ENCODE measurements around the gene TOLLIP.

TOLLIP gene

DNA sequence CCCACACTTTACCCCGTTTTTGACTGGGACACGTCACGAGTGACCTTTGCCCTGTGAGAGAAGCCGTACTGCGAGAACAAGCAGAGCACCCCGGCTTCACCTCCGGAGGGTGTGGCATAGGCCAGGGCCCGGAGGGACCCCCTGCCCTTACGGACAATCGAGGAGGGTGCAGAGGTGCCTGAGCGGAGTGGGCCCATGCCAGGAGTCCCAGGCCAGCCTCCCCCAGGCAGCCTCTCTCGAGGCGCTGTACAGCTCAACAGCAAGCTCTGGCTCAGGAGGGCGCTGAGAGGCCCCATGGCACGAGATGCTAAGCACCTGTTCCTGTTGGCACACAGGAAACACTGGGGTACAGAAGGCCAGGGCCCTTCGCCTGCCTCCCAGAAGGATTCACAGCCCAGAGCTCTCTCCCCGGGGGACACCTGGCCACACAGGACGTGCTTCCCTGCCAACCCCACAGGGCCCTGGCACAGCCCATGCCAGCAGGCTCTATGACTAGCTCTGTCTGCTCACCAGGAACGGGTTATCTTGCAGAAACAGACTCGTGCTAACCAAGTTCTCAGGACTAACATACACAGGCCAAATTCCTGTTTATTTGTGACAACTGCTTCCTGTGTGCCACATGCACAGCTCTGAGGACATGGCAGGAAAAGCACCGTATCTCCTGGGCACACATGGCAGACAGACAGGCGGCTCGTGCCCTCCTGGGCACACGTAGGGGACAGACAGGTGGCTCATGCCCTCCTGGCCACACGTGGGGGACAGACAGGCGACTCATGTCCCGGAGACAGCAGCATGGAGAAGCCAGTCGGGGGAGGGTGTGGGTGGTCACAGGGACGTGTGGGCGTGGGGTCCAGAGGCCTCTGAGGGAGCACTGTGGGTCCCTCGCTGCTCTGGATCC is 11.6 kb downstream of the TOLLIP start:
- no peak for DNase-seq

DNA sequence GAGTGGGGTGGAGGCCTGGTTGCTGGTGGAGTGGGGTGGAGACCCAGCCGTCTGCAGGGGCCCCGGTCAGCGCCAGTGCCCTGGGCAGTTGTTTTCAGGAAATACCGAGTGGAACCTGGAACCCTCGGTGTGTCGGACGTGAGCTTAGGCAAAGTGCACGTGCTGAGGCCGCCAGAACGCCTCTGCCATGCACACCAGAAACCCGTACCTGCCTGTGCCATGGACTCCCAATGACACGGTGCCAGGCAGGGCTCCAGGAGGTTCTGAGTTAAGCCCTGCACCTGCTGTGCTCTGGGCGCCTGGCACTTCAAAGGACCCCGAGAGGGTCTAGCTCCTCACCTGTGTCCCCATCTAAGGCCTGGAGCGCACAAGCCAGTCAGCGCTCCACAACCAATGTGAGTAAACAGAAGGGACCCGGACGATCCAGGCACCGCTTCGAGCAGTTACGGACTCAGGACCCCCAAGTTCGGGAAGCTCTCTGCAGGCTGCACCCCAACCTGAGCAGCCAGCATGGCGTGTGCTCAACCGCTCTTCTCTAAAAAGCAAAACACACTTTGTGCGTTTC is 12.3 kb downstream of the TOLLIP start:
- DNase-seq = no peak

DNA sequence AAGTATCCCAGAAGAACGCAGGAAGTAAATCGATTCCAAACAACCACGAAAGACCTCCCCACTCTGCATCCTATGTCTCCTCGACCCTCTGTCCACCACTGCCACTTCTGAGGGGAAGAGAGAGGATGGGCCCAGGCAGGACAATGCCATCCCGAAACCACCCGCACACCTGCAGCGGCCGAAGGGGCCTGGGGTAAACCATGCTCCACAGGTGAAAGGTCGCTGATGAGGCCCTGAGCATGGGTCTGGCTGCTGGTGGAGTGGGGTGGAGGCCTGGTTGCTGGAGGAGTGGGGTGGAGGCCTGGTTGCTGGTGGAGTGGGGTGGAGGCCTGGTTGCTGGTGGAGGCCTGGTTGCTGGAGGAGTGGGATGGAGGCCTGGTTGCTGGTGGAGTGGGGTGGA is 13.1 kb downstream of the TOLLIP start:
- DNase-seq = no peak

DNA sequence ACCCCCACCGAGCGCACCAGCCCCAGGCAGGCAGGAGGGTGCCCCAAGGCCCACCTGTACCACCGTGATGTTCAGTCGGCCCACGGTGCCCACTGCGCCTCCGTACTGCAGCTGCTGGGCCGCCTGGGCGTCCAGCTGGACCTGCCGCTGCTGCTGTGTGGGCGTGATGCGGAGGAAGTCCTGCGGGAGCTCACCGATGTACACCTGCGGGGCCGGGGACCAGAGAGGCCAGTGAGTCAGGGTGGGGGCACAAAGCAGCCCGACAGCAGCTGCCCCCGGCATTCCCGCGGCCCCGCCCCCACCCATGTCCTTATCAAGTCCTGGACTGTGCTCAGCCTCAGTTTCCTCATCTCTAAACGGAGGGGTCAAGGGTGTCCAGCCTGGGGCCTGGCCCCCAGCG is 13.8 kb downstream of the TOLLIP start:
- DNase-seq = no peak

DNA sequence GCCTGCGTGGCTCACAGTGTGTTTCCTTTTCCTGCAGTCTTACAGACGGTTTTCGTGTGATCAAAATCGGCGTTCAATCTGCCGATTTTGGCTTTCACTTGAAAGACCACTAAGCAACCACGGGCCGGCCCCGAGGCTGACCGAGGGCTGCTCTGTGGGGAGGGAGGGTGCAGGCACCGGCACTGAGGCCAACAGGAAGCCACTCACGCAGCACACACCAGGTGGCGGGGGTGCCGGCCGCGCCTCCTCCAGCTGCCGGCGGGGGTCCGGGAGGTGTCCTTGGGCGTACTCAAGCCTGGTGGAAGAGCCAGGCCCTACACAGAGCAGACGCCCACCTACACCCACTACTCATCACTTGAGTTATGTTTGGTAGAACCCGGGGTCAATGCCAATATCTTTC is 14.3 kb downstream of the TOLLIP start:
- no peak for DNase-seq

DNA sequence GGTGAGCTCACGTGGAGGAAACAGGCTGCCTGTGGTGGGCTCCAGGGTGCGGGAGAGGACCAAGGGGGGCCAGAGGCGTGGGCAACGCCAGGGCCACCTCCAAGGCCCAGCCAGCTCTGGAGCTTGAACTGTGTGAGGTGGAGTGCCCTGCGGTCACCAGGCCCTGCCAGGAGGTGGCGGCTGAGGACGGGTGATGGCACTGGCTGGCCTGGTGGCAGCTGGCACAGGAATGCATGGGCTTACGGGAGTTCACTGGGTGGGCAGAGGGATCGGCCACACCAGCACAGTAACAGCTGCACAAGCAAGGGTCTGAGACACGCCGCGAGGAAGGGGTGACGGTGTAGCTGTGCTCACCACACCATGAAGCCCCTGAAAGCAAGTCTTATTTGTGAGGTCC is 15.8 kb downstream of the TOLLIP start:
- peak in 1 of 2 experiments; percentile 47 for DNase-seq

DNA sequence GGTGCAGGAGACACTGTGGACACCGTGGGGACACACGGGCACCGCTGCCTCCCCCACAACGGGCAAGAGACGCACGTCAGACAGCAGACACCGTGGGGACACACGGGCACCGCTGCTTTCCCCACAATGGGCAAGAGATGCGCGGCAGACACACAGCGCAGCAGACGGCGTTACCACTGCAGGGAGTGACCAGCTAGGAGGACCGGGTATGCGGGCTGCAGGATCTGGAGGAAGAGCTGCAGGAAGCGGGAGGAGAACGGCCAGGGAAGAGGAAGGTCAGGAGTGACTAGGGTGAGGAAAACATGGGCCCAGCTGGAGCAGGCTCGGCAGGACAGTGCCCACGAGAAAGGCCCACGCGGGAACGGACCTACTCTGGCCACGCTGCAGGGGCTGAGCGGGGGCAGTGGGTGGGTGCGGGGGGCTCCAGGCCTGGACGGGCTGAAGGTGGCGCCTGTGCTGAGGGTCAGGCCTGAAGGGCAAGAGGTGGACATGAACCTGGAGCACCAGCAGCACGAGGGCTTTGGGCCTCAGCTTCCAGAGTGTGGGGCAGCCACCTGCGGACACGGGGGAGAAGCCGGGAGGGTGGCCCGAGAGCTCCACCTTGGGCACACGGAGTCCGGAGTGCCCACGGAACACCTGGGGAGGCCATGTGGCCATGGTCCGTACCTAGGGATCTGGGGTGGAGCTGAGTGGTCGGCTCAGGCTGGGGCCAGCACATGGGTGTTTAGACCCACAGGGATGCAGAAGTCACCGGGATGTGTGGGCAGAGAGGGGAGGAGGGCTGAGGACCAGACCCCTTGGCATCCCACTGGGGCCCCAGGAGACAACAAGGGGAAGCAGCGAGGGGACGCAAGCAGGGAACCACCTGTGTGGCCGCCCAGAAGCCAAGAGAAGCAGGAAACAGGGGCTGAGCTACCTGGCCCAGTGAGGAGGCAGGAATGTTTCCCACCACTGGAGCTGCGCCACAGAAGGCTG is 16.5 kb downstream of the TOLLIP start:
- no peak for DNase-seq

DNA sequence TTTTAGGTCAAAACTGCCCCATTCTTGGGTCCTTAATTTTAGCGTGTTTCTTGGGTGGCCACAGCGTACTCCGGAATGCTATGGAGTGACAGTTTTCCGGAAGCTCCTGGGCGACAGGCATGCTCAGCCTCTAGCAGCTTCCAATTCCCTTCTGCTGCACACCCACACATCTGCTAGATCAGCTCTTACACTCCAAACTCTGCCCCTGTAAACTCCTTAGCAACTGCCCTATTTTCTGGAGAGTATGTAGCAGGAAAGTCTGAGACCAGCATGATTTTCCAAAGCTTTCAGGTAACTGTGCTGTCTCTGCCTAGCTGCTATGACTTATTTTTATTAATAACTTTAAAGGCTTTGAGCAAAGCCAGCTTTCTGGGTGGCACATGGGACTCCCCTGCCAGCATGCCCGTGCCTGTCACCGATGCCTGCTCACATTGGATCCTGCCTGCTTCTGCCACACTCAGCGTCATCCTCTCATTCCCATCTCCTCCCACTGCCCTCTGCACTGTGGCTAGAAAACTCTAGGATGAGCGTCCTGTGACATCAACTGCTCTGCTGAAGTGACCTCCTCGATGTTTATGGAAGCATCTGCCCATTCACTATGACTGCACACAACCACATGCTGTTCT is 17.3 kb downstream of the TOLLIP start:
- DNase-seq = no peak

DNA sequence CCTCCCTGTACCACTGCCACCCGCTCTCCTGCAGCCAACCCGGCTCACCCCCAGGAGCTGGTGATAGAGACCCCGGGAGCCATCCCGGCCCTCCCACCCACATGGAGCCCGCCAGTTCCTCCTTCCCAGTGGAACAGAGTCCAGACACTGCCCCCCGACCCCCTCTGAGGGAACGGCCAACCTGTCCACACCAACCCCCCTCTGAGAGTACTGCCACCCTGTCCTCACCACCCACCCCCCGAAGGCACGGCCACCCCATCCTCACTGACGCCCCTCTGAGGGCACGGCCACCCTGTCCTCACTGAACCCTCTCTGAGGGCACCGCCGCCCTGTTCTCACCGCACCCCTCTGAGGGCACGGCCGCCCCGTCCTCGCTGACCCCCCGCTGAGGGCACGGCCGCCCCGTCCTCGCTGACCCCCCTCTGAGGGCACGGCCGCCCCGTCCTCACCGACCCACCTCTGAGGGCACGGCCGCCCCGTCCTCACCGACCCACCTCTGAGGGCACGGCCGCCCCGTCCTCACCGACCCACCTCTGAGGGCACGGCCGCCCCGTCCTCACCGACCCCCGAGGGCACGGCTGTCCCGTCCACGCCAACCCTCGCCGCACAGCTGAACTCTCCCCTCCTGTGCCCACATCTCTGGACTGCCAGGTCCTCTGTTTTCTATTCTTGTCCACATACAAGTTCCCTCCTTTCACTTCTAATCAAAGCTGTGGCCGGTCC is 18.0 kb downstream of the TOLLIP start:
- no peak for DNase-seq

DNA sequence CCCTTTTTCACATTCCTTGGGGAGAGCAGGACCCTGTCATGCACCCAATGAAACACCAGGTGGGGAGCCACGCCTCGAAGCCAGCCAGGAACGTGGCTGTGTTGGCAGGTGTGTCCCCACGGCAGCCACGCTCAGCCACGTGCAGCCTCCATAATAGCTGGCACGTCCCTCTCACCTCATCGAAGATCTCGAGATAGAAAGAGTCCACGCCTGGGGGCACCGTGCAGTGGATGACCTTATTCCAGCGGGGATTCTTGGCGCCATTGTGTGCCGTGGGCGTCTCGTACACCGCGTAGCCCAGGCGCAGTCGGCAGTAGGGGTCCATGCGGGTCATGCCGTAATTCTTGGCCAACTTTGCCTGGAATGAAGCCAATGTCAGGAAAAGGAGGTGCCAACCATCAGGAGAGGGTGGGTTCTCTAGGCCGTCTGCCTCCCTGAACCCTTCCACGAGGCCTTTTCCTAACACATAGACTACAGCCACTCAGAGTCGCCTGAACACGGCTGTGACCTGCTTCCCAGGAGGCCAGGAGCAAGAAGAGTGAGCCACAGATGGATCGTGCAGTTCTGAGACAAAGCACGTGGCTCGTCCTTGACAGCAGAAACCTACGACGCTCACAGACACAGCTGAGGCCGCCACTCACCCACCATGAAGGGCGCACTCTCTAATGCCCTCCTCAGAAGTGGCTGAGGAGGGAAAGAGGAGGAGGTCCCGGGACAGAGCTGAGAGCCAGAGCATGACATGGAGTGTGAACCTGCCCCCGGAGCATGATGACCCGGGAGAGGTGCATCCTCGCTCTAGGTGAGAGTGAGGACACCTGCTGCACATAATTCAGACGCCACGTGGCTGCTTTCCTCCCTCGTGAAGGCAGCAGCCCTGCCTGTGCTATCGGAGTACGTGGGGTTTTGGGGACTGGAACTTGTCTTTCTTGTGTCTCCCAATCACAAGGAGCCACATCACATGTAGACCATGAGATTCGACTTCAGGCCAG is 19.1 kb downstream of the TOLLIP start:
- DNase-seq = no peak

DNA sequence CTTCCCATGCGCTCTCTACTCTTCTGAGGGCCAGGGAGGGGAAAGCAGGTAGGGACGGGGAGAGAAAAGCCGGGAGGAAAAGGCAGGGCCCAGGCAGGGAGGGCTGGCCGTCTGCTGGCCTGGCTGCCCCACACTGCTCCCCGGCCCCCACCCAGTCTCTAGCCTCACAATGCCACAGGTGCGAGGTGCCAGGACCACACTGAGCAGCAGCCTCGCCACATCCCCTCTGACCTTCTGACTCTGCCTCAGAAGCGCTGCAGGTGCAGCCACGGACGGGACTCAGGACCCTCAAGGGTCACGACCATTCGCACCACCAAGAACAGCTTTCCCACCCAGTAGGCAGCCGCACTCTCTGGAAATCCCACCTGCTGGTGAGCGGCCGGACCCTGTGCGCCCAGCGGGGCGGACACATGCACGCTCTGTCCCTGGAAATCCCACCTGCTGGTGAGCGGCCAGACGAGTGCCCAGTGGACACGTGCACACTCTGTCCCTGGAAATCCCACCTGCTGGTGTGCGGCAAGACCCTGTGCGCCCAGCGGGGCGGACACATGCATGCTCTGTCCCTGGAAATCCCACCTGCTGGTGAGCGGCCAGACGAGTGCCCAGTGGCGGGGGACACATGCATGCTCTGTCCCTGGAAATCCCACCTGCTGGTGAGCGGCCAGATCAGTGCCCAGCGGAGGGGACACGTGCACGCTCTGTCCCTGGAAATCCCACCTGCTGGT is 20.1 kb downstream of the TOLLIP start:
- DNase-seq = no peak

DNA sequence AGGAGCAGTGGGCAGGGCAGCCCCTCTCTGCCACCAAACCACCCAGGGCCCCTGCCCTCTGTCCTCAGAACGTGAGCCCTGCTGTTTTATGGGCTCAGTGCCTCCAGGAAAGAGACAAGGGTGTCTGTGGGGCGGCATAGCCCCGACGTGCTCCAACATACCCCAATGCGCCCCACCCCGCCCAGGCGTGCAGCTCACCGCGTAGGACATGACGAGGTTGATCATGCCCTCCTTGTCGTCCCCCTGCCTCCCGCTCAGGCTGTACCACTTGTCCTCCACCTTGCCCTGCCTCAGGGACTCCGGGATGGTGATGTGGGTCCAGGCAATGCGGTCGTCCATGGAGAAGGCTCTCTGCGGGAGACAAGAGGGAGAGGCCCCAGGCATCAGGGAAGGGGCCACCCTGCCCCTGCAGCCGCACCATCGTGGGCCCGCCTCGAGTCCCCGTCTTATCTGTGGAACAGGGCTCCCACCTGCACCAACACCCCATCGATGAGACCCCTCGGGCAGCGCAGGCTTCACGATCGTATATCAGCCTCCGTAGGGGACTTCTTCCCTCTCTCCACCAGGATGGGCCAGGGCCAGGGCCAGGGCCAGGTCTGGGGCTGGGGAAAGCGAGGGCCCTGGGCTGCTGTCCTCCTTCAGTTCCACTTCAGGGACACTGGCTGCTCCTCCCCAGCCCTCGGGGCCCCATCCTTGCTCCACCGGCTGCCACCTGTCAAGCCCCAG is 20.8 kb downstream of the TOLLIP start:
- DNase-seq = no peak

DNA sequence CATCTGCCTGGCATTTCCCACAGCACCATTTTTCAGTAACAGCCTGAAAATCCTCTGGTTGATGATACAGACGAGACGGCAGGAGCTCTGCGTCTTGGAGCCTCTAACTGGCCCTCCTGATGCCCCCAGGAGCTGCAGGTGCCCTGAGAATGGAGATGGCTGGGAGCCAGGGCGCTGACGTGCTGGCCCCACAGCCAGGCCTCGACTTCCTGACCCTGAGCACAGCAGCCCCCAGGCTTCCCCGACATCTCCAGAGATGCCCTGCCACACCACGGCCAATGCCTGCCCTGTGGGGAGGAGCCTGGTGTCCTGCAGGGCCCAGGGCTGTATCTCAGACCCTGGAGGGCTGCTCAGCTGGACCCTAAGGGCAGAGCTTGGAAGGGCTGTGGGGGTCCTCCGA is 21.5 kb downstream of the TOLLIP start:
- DNase-seq = no peak

DNA sequence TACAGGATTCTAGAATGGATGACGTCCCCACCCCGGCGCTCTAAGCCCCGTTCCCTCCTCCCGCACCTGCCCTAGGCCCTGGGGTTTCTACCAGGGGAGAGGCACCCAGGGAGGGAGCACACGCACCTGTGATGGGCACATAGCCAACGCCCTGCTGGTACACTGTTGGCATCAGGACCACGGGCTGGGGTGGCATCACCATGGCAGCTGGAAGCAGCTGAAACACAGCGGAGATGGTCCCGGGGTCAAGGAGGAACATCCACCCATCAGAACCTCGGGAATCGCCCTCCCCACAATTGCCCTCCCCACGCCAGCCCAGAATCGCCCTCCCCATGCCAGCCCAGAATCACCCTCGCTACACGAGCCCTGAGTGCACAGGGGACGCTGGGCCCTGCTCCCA is 23.6 kb downstream of the TOLLIP start:
- DNase-seq = no peak

DNA sequence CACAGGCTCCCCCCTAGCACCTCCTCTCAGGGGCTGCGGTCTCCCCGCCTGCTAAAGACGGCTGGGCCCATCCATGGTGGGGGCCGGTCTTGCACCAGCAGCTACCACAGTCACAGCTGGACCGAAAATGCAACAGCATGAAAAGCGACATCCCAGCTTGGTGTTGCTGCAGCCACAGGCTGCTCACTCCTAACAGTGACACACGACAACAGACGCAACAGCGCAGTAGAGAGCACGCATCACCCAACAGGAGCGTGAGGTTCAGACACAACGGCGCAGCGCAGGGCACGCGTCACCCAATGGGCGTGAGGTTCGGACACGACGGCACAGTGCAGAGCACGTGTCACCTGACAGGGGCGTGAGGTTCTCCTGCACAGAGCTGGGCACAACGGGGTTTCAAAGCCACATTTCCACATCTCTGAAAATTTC is 24.1 kb downstream of the TOLLIP start:
- DNase-seq = no peak

DNA sequence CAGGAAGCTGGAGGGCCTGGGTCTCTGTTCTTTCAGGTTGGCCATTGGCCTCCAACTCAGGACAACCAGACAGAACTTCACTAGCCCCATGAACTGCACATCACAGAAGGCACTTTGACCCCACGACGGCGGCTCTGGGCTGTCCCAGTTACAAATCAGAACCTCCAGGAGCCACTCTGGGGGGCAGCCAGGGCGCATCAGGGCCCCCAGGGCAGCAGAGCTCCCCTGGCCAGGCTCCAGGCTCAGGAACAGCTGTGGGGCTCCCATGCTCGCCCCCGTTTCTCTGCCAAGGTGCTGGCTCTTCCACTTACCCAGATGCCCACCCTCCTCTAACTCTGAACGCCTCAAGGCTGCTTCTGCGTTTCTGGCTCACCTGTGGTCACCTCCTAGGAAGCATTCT is 25.5 kb downstream of the TOLLIP start:
- DNase-seq = no peak

DNA sequence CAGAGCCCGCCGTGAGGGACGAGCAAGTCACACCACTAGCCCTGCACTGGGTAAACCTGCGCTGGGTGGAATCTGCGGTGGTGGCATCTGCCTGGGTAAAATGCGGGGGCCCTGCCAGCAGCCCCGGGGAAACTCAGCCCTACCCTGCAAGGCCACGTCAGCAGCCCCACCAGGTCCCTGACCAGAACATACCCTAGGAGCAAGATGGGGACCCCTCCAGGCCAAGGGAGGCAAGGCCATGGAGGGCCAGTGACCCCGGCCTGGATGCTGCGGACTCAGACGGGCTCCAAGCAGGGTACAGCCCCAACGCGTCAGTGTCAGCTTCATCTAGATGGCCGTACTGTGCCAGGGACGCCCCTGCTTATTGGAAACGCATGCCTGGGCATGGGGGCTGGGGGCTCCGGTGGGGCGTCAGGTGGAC is 26.3 kb downstream of the TOLLIP start:
- DNase-seq = no peak

DNA sequence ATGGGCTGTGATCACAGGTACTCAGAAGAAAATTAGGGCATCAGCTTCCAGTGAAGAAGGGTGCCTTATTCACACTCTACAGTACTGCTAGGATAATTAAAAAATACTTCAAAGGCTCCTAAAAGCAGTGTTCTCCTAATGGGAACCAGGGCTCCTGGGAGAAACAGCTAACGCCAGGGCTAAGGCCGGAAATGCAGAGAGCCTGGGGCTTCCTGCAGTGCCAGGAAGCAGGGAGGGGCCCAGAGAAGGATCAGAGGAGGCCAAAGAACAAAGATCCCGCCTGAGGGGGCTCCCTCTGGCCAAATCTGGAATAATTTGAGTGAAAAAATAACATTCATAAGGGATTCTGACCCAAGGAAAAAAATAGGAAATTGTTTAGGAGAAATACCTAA is 27.5 kb downstream of the TOLLIP start:
- DNase-seq = no peak

DNA sequence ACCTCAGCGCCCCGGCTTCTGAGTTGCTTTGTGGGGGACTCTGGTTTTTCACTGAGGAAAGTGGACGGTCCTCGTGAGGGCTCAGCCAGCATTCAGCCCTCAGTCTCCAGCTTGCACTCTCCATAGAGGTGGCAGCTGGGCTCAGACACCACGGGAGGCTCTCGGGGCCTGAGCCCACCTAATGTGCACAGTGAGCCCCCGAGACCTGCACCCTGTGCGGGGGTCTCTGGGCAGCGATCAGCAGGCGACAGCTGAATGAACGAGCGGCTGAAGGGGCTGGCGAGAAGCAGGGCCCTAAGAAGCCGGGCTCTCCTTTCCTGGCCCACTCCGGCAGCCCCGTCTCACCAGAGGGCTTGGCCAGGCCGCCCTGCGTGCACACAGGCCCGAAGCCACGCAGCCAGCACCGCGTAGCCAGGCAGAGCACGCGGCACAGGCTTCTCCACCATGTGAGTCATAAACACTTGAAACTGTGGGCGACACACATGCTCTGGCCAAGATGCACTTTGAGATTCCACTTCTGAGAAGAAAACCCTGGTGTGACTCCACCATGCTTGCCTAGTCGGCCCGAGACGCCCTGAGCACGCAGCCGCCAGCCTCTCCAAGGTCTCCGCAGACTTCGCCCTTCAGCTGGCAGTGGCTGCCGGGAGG is 28.0 kb downstream of the TOLLIP start:
- no peak for DNase-seq
